ENCODE measurements around the gene ABL1. TPM values are rescaled to one million over a fixed set of nuclear protein-coding genes. Genes with fewer than 3 reads are reported as not detected.

The ABL1 gene
- polyA plus RNA-seq, 1 of the 3 experiments (the other 2 are of a cell fraction), result 24.6 TPM

DNA sequence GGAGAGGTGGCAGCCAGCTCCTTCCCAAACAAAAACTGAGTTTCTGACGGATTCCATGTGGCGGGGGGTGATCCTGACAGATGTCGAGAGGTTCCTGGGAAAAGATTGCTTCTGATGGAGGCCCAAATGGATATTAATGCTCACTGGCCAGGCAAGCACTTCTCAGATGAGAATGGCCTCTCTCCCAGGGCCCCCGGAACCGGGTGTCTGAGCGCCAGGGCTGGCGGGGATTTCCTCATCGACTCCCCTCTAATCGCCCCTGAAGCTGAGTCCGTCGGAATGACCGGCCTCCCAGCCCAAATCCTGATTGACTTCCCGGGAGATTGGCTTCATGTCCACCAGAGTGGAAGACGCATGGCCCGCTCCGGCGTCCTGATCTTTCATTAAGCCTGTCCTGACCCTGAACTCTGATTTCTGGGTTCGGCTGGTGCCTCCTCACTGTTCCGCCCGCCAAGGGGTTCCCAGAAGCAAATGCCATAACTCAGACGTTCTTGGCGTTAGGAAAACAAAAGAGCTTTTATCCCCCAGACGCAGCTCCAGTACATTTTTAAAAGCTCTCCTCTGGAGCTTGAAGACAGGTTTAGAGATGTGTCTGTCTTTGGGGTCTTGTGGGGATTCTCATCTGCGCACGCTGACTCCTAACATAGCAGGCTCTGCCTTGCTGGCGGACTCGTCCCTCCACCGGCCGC is 86.4 kb downstream of the ABL1 start:
- H3K79me2 ChIP-seq (ENCODE audit: insufficient read depth), result no peaks in the 10 kb centered on the region
- H3K27me3 ChIP-seq (ENCODE audit: insufficient read depth), result no peaks in the 10 kb centered on the region; the same call in 1 of the 2 replicates
- 81% methylated on average over 21 of the region's 29 CpGs for WGBS (ENCODE audit: low lambda C conversion rate)
- H3K9me2 ChIP-seq, result no peaks in the 10 kb centered on the region
- no peak for DNase-seq
- CTCF ChIA-PET, result interaction anchor here (1.2 to 1.5 kb wide), 2 partner anchors 14 to 55 kb away, joined by 3 to 5 read pairs; no protein-coding TSS in a partner anchor
- no peak overlapping the region for H3K27ac ChIP-seq (ENCODE audit: low read depth in 2 of 2, low read length in 1 of 2)
- H3K9me3 ChIP-seq, result no peaks in the 10 kb centered on the region
- no peak overlapping the region for H3K4me2 ChIP-seq
- no peak overlapping the region for H3K4me3 ChIP-seq (ENCODE audit: low read depth in 2 of 2, low read length in 1 of 2)
- no peaks in the 10 kb centered on the region for H3F3A ChIP-seq (replicated peaks; ENCODE audit: insufficient read depth)
- no peak overlapping the region for H2AFZ ChIP-seq (ENCODE audit: low read depth)
- no peak overlapping the region for H3K9ac ChIP-seq
- H4K20me1 ChIP-seq (ENCODE audit: insufficient read depth), result no peaks in the 10 kb centered on the region
- no peaks in the 10 kb centered on the region for H3K36me3 ChIP-seq (replicated peaks in 1 of 2; ENCODE audit: control insufficient read depth in 1 of 2, insufficient read depth in 2 of 2, low read length in 1 of 2)
- POLR2A ChIA-PET, result no interaction called here
- TF ChIP-seq TAF1 (IDR thresholded peaks at IDR 0.05; ENCODE audit: borderline replicate concordance, low read depth, low read length), result no peak
- TF ChIP-seq NRF1 (IDR thresholded peaks at IDR 0.05; ENCODE audit: low read depth, low read length), result no peak
- H3K4me1 ChIP-seq (ENCODE audit: control insufficient read depth in 1 of 2, insufficient read depth in 2 of 2, low read depth in 1 of 2, low read length in 1 of 2), result no peaks in the 10 kb centered on the region

DNA sequence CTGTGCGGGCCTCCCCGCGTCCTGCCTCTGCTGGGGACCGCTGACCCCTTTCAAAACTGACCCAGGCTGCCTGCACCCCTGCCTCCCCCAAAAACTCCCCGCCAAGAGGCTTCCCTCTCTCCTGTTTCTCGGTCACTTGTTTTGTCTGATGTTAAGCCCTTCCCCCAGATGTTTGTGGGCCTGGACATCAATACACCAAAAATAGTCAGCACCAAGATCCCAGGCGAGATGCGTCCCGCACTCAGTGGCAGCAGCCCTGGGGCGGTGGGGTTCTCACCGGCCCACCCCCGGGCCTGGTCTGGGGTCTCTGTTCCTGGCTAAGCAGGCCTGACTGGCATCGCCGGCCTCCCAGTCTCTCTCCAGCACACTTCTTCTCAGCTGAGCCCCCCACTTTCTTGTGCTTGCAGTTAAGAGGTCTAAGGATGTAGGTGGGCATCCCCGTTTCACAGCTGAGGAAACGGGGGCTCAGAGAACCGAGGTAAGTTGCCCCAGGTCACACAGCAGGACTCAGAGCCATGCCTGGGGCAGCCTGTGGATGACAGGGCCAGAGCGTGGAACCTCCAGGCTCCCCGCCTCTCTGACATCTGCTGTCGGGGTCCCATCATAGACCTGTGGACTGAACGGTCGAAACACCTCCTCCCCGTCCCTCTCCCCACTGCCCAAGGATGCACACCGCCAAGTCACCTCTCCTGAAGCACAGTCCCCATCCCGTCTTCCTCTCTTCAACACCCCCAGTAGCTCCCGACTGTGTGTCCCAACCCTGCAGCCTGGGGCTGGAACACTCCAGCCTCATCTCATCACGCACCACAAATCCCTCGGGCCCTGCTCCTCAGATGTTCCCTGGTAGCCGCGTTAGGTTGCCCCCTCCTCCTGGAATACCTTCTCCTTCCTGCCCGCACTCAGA is 87.2 kb downstream of the ABL1 start:
- Histone ChIP-seq H3K9me3 (no peaks in the 10 kb centered on the region), H3K27ac (ENCODE audit: low read depth in 2 of 2, low read length in 1 of 2) (no peak overlapping the region), H3F3A (replicated peaks; ENCODE audit: insufficient read depth) (no peaks in the 10 kb centered on the region), H3K4me2 (no peak overlapping the region), H3K9ac (no peak overlapping the region), H3K4me3 (ENCODE audit: low read depth in 2 of 2, low read length in 1 of 2) (no peak overlapping the region), H2AFZ (ENCODE audit: low read depth) (no peak overlapping the region), H3K27me3 (ENCODE audit: insufficient read depth) (no peaks in the 10 kb centered on the region; the same call in 1 of the 2 replicates), H3K79me2 (ENCODE audit: insufficient read depth) (no peaks in the 10 kb centered on the region), H4K20me1 (ENCODE audit: insufficient read depth) (no peaks in the 10 kb centered on the region), H3K36me3 (replicated peaks in 1 of 2; ENCODE audit: control insufficient read depth in 1 of 2, insufficient read depth in 2 of 2, low read length in 1 of 2) (no peaks in the 10 kb centered on the region), H3K9me2 (no peaks in the 10 kb centered on the region), H3K4me1 (ENCODE audit: control insufficient read depth in 1 of 2, insufficient read depth in 2 of 2, low read depth in 1 of 2, low read length in 1 of 2) (no peaks in the 10 kb centered on the region; a peak in 1 of 4 replicates)
- POLR2A ChIA-PET, result no interaction called here
- no peak for DNase-seq
- CTCF ChIA-PET, result interaction anchor here (0.6 to 1.5 kb wide), 4 partner anchors 15 to 221 kb away, joined by 3 to 5 read pairs (median 4); no protein-coding TSS in a partner anchor
- 81% methylated on average over 27 of the region's 31 CpGs for WGBS (ENCODE audit: low lambda C conversion rate)
- TF ChIP-seq RFX5 (IDR thresholded peaks at IDR 0.05; ENCODE audit: low read length) (no peak), RAD21 (IDR thresholded peaks at IDR 0.05; ENCODE audit: low read length) (no peak), ZBTB33 (IDR thresholded peaks at IDR 0.05; ENCODE audit: borderline replicate concordance, low read depth) (no peak), SIN3A (IDR thresholded peaks at IDR 0.05; ENCODE audit: borderline replicate concordance, low read depth, low read length) (no peak)
- TF ChIP-seq, protein P1, sequence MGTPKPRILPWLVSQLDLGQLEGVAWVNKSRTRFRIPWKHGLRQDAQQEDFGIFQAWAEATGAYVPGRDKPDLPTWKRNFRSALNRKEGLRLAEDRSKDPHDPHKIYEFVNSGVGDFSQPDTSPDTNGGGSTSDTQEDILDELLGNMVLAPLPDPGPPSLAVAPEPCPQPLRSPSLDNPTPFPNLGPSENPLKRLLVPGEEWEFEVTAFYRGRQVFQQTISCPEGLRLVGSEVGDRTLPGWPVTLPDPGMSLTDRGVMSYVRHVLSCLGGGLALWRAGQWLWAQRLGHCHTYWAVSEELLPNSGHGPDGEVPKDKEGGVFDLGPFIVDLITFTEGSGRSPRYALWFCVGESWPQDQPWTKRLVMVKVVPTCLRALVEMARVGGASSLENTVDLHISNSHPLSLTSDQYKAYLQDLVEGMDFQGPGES (IDR thresholded peaks at IDR 0.05; ENCODE audit: low read depth, low read length), result no peak

Data from SK-N-SH (cell line).